HPDE6-E6E7 (cell line): ENCODE data around the gene PLXNA4.
"Not testable (repeated sequence)": the region's sequence is repeated elsewhere in the genome, so short reads cannot be mapped to it uniquely, and the experiment has no call there.

ENCODE experiments used
- DNase-seq: peaks from one replicate; pipeline ENCODE4 v3.0.0; 2011; ENCODE audit warnings: missing footprints; ENCODE audit errors: extremely low spot score

The PLXNA4 gene

GRCh38 chr7:132203021-132203420, 373.2 kb downstream of the PLXNA4 start:
- DNase-seq = no peak

GRCh38 chr7:132202541-132202940, 373.7 kb downstream of the PLXNA4 start:
- no peak for DNase-seq

- no peak for DNase-seq
These were observed 376.1 kb downstream of the PLXNA4 start for GRCh38 chr7:132200141-132200540.

GRCh38 chr7:132199626-132200025, 376.6 kb downstream of the PLXNA4 start:
- DNase-seq = no peak

GRCh38 chr7:132197772-132198171, 378.5 kb downstream of the PLXNA4 start:
- no peak for DNase-seq

- no peak for DNase-seq
These were observed 382.4 kb downstream of the PLXNA4 start for GRCh38 chr7:132193898-132194297.

GRCh38 chr7:132192809-132193208, 383.5 kb downstream of the PLXNA4 start:
- no peak for DNase-seq

- DNase-seq = no peak
These were observed 384.9 kb downstream of the PLXNA4 start for GRCh38 chr7:132191418-132191817.

GRCh38 chr7:132190683-132191082, 385.6 kb downstream of the PLXNA4 start:
- no peak for DNase-seq

- DNase-seq = no peak
These were observed 386.4 kb downstream of the PLXNA4 start for GRCh38 chr7:132189881-132190280.

- DNase-seq = no peak
These were observed 388.1 kb downstream of the PLXNA4 start for GRCh38 chr7:132187869-132188789.

- DNase-seq = no peak
These were observed 388.9 kb downstream of the PLXNA4 start for GRCh38 chr7:132187391-132187790.

- no peak for DNase-seq
These were observed 391.1 kb downstream of the PLXNA4 start for GRCh38 chr7:132185150-132185549.

- DNase-seq = no peak
These were observed 392.4 kb downstream of the PLXNA4 start for GRCh38 chr7:132183781-132184380.

GRCh38 chr7:132182992-132183391, 393.3 kb downstream of the PLXNA4 start:
- DNase-seq = no peak

GRCh38 chr7:132181946-132182685, 394.2 kb downstream of the PLXNA4 start:
- DNase-seq = no peak

- DNase-seq = no peak
These were observed 394.9 kb downstream of the PLXNA4 start for GRCh38 chr7:132181371-132181770.

- no peak for DNase-seq
These were observed 395.8 kb downstream of the PLXNA4 start for GRCh38 chr7:132180481-132180880.

- no peak for DNase-seq
These were observed 396.6 kb downstream of the PLXNA4 start for GRCh38 chr7:132179681-132180080.

GRCh38 chr7:132179080-132179430, 397.2 kb downstream of the PLXNA4 start:
- no peak for DNase-seq

GRCh38 chr7:132178402-132179079, 397.7 kb downstream of the PLXNA4 start:
- not testable (repeated sequence) for DNase-seq
